Measurements from ENCODE around the gene APOD. TPM values are rescaled to one million over a fixed set of nuclear protein-coding genes. Genes with fewer than 3 reads are reported as not detected.

Gene APOD
- total and polyA plus RNA-seq, 2 experiments from 2014 or later, result 9.6 to 27.9 TPM

- H3K4me2 ChIP-seq, result no peak overlapping the region
- WGBS (ENCODE audit: low lambda C conversion rate, missing lambda C conversion rate), result 98% methylated on average over 5 of the region's 5 CpGs
- peaks cover 36% of the 10 kb centered on the region for H4K20me1 ChIP-seq (ENCODE audit: insufficient read depth, poor library complexity, severe bottlenecking)
- H3K27ac ChIP-seq, result no peak overlapping the region
- H3K27me3 ChIP-seq, result no peaks in the 10 kb centered on the region
- H2AFZ ChIP-seq, result no peak overlapping the region
- no peak for DNase-seq (ENCODE audit: low spot score)
- no peak for TF ChIP-seq EZH2phosphoT487 (IDR thresholded peaks at IDR 0.05; ENCODE audit: low read depth, severe bottlenecking, unreplicated experiment)
- no peak for TF ChIP-seq CTCF (IDR thresholded peaks at IDR 0.05; ENCODE audit: poor library complexity)
- no peak for TF ChIP-seq EZH2 (IDR thresholded peaks at IDR 0.05; ENCODE audit: borderline replicate concordance)
- H3K4me1 ChIP-seq (ENCODE audit: insufficient read depth), result no peaks in the 10 kb centered on the region
- H3K9me3 ChIP-seq (ENCODE audit: low read depth), result no peaks in the 10 kb centered on the region
- H3K4me3 ChIP-seq, result no peak overlapping the region
- H3K9me2 ChIP-seq (replicated peaks; ENCODE audit: insufficient read depth), result no peaks in the 10 kb centered on the region
- no peaks in the 10 kb centered on the region for H3K36me3 ChIP-seq (replicated peaks; ENCODE audit: insufficient read depth, low read depth)
- H3K79me2 ChIP-seq, result peaks cover 82% of the 10 kb centered on the region
Observed at GRCh38 chr3:195531683-195532082, 52.1 kb downstream of the APOD start.

DNA sequence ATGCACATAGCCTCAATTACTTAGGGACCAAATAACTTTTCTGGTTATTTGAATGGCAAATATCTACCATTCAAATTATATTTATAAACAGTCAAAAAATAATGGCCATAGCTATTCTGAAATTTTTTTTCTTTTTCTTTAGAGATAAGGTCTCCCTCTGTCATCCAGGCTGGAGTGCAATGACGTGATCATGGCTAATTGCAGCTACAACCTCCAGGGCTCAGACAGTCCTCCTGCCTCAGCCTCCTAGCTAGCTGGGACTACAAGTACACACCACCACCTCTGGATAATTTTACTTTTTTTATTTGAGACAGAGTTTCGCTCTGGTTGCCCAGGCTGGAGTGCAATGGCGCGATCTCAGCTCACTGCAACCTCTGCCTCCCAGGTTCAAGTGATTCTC, 57.2 kb downstream of the APOD start:
- Histone ChIP-seq H3K4me3 (no peak overlapping the region), H2AFZ (no peak overlapping the region), H3K9me3 (ENCODE audit: low read depth) (no peaks in the 10 kb centered on the region), H4K20me1 (ENCODE audit: insufficient read depth, poor library complexity, severe bottlenecking) (peaks cover 8% of the 10 kb centered on the region), H3K36me3 (replicated peaks; ENCODE audit: insufficient read depth, low read depth) (no peaks in the 10 kb centered on the region), H3K27ac (no peak overlapping the region), H3K9me2 (replicated peaks; ENCODE audit: insufficient read depth) (no peaks in the 10 kb centered on the region), H3K4me2 (no peak overlapping the region), H3K27me3 (no peaks in the 10 kb centered on the region), H3K4me1 (ENCODE audit: insufficient read depth) (no peaks in the 10 kb centered on the region), H3K79me2 (peaks cover 30% of the 10 kb centered on the region)
- WGBS (ENCODE audit: low lambda C conversion rate, missing lambda C conversion rate), result 100% methylated on average over 4 of the region's 4 CpGs
- no peak for TF ChIP-seq EZH2 (IDR thresholded peaks at IDR 0.05; ENCODE audit: borderline replicate concordance)
- no peak for DNase-seq (ENCODE audit: low spot score)

GRCh38 chr3:195524171-195524896, 59.4 kb downstream of the APOD start:
- 94% methylated on average over 14 of the region's 14 CpGs for WGBS (ENCODE audit: low lambda C conversion rate, missing lambda C conversion rate)
- DNase-seq (ENCODE audit: low spot score), result no peak
- peaks cover 8% of the 10 kb centered on the region for H3K79me2 ChIP-seq
- H4K20me1 ChIP-seq (ENCODE audit: insufficient read depth, poor library complexity, severe bottlenecking), result no peaks in the 10 kb centered on the region
- H3K36me3 ChIP-seq (replicated peaks; ENCODE audit: insufficient read depth, low read depth), result no peaks in the 10 kb centered on the region
- no peak overlapping the region for H3K4me3 ChIP-seq
- TF ChIP-seq EZH2 (IDR thresholded peaks at IDR 0.05; ENCODE audit: borderline replicate concordance), result no peak
- no peak for TF ChIP-seq CTCF (IDR thresholded peaks at IDR 0.05; ENCODE audit: poor library complexity)
- no peak for TF ChIP-seq EZH2phosphoT487 (IDR thresholded peaks at IDR 0.05; ENCODE audit: low read depth, severe bottlenecking, unreplicated experiment)
- no peak overlapping the region for H3K27ac ChIP-seq
- H3K9me3 ChIP-seq (ENCODE audit: low read depth), result no peaks in the 10 kb centered on the region
- H3K9me2 ChIP-seq (replicated peaks; ENCODE audit: insufficient read depth), result no peaks in the 10 kb centered on the region
- no peaks in the 10 kb centered on the region for H3K4me1 ChIP-seq (ENCODE audit: insufficient read depth)
- no peak overlapping the region for H3K4me2 ChIP-seq
- H3K27me3 ChIP-seq, result no peaks in the 10 kb centered on the region
- no peak overlapping the region for H2AFZ ChIP-seq

DNA sequence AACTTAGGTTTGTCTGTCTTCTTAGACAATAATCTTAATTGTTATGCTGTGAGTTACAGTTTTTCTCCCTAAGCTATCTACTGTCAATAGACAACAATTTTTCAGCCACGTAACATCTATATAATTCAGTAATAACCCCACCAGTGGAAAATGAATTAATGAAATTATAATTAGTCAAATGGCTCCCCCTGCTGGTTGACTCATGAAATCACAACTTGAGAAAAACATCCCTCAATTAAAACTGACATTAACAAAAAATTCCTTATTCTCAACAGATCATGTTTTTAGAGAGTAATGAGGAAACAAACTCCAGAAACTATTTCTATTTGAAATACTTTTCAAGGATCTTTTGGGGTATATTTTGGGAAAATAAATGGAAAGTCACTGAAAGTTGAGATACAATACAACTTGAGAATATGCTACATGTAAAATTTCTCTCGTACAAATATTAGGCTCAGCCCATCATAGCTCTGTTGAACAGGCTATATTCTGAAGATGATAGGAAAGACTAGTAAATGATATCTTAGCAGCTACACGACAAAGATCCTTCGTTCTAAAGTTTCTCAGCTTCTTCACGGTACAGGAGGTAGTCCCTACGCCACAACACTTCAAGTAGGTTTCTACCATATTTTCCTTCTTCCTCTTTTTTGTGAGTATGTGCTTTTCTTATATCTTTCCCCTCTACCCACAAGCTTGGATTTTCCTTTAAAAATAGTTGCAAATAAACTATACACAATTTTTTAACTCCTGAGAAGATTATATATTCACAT, 61.3 kb downstream of the APOD start:
- TF ChIP-seq CTCF (IDR thresholded peaks at IDR 0.05; ENCODE audit: poor library complexity) (peak; percentile 87), EZH2phosphoT487 (IDR thresholded peaks at IDR 0.05; ENCODE audit: low read depth, severe bottlenecking, unreplicated experiment) (no peak), EZH2 (IDR thresholded peaks at IDR 0.05; ENCODE audit: borderline replicate concordance) (no peak)
- no peak overlapping the region for H3K4me2 ChIP-seq
- no peaks in the 10 kb centered on the region for H4K20me1 ChIP-seq (ENCODE audit: insufficient read depth, poor library complexity, severe bottlenecking)
- no peak overlapping the region for H3K27ac ChIP-seq
- no peak overlapping the region for H3K4me3 ChIP-seq
- H3K9me3 ChIP-seq (ENCODE audit: low read depth), result no peaks in the 10 kb centered on the region
- H3K9me2 ChIP-seq (replicated peaks; ENCODE audit: insufficient read depth), result no peaks in the 10 kb centered on the region
- H3K79me2 ChIP-seq, result peaks cover 2% of the 10 kb centered on the region
- H3K4me1 ChIP-seq (ENCODE audit: insufficient read depth), result no peaks in the 10 kb centered on the region
- H3K27me3 ChIP-seq, result no peaks in the 10 kb centered on the region
- no peaks in the 10 kb centered on the region for H3K36me3 ChIP-seq (replicated peaks; ENCODE audit: insufficient read depth, low read depth)
- WGBS (ENCODE audit: low lambda C conversion rate, missing lambda C conversion rate), result 78% methylated on average over 6 of the region's 6 CpGs
- DNase-seq (ENCODE audit: low spot score), result peak; percentile 40
- no peak overlapping the region for H2AFZ ChIP-seq

Measured in hepatocyte (in vitro differentiated cells).